ENCODE results near the gene TBC1D7. TPM values are rescaled to one million over a fixed set of nuclear protein-coding genes. Genes with fewer than 3 reads are reported as not detected.

TBC1D7 gene
- total RNA-seq, 6 donors from 2014 or later, result 8.1 to 32.5 (median 14.3) TPM

DNA sequence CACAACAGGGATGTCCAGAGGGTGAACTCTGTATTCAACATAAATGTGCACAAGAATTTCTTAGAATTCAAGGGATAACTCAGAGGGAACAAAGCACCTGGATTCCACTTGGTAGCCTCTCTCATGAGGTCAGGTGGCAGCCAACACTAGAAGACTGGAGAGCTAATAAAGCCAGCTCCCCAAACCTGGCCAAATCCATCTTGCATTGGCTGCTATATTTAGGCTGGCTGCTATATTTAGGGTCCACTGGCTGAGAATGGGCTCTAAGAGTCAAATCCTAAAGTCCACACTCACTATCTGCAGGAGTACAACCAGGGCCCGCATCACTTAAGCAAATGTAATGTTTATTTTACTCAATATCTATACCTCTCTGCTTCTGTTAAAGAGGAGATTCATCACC is 20.0 kb downstream of the TBC1D7 start:
- ATAC-seq (ENCODE audit: low FRiP score in 2 of 2), result no peak
- Histone ChIP-seq H3K4me3 (no peak overlapping the region), H3K27me3 (no peaks in the 10 kb centered on the region), H3K27ac (peak overlapping the region in 1 of 4 donors; percentile 4), H3K9me3 (no peaks in the 10 kb centered on the region), H3K4me1 (peaks cover 10 to 13% (median 11%) of the 10 kb centered on the region in 4 donors), H3K36me3 (peaks cover 0 to 54% (median 8%) of the 10 kb centered on the region in 4 donors)
- DNase-seq, result no peak
- 86 to 90% methylated on average over 1 of the region's 1 CpG for WGBS, 2 donors
- TF ChIP-seq POLR2AphosphoS5 (IDR thresholded peaks at IDR 0.05) (no peak), POLR2A (IDR thresholded peaks at IDR 0.05) (no peak), CTCF (IDR thresholded peaks at IDR 0.05) (no peak), EP300 (IDR thresholded peaks at IDR 0.05) (no peak)

GRCh38 chr6:13307508-13307995 is 20.8 kb downstream of the TBC1D7 start:
- DNase-seq (peak in 1 of 2 donors; percentile 75), ATAC-seq (ENCODE audit: low FRiP score in 2 of 2) (peak in 1 of 2 donors; percentile 62)
- Histone ChIP-seq H3K4me1 (peaks cover 14 to 19% (median 17%) of the 10 kb centered on the region in 4 donors), H3K27ac (peak overlapping the region in 2 of 4 donors; percentile 4 to 18), H3K4me3 (no peak overlapping the region), H3K9me3 (no peaks in the 10 kb centered on the region), H3K36me3 (peaks cover 0 to 50% (median 7%) of the 10 kb centered on the region in 4 donors), H3K27me3 (no peaks in the 10 kb centered on the region)
- TF ChIP-seq POLR2A (IDR thresholded peaks at IDR 0.05), result no peak
- no peak for TF ChIP-seq POLR2AphosphoS5 (IDR thresholded peaks at IDR 0.05)
- TF ChIP-seq CTCF (IDR thresholded peaks at IDR 0.05), result no peak
- TF ChIP-seq EP300 (IDR thresholded peaks at IDR 0.05), result no peak
- 75 to 89% methylated on average over 7 of the region's 7 CpGs for WGBS, 2 donors

DNA sequence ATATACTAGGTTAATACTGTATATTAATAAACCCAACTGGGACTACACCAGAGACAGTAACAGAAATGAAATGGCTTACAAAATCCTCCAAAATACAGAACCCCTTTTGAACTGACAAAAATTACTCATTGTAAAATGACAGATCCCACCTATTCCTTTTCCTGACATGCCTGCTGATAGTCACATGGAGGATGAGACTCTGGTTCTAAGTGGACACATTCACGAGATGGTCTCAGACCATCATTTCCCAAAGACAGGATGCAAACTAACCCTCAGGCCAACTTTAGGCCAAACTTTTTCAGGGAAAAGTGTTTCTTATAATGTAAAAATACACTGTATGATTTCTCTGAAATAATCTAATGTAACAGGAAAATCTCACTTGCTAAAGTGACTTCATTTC is 22.5 kb downstream of the TBC1D7 start:
- 90 to 94% methylated on average over 1 of the region's 1 CpG for WGBS, 2 donors
- Histone ChIP-seq H3K4me3 (no peak overlapping the region), H3K4me1 (peaks cover 16 to 26% (median 20%) of the 10 kb centered on the region in 4 donors), H3K27me3 (no peaks in the 10 kb centered on the region), H3K36me3 (peaks cover 0 to 49% (median 9%) of the 10 kb centered on the region in 4 donors), H3K9me3 (no peaks in the 10 kb centered on the region), H3K27ac (no peak overlapping the region)
- DNase-seq (no peak), ATAC-seq (ENCODE audit: low FRiP score in 2 of 2) (no peak)
- TF ChIP-seq EP300 (IDR thresholded peaks at IDR 0.05), result no peak
- no peak for TF ChIP-seq POLR2A (IDR thresholded peaks at IDR 0.05)
- no peak for TF ChIP-seq CTCF (IDR thresholded peaks at IDR 0.05)
- TF ChIP-seq POLR2AphosphoS5 (IDR thresholded peaks at IDR 0.05), result no peak

DNA sequence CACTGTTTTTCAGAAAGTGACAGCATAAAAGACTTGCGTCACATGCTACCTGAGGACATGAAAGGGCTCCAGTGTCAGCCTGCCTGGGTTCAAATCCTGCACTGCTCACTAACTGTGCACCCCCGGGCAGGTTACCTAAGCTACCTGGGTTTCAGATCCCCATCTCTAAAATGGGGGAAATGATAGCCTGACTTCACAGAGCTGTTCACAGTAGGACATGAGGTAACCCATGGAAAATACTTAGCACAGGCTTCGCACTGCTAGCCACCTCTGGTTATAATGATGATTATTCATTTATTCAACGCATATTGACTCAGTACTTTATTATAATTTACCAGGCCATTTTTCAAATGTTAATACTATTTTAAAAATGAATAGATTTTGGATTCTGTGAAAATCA is 23.0 kb downstream of the TBC1D7 start:
- DNase-seq, result no peak
- ATAC-seq (ENCODE audit: low FRiP score in 2 of 2), result no peak
- no peaks in the 10 kb centered on the region for H3K27me3 ChIP-seq
- H3K27ac ChIP-seq, result no peak overlapping the region
- H3K4me3 ChIP-seq, result no peak overlapping the region
- peaks cover 0 to 51% (median 11%) of the 10 kb centered on the region in 4 donors for H3K36me3 ChIP-seq
- H3K9me3 ChIP-seq, result no peaks in the 10 kb centered on the region
- peaks cover 16 to 26% (median 20%) of the 10 kb centered on the region in 4 donors for H3K4me1 ChIP-seq
- 74 to 96% methylated on average over 4 of the region's 4 CpGs for WGBS, 2 donors
- no peak for TF ChIP-seq POLR2AphosphoS5 (IDR thresholded peaks at IDR 0.05)
- TF ChIP-seq POLR2A (IDR thresholded peaks at IDR 0.05), result no peak
- TF ChIP-seq EP300 (IDR thresholded peaks at IDR 0.05), result no peak
- no peak for TF ChIP-seq CTCF (IDR thresholded peaks at IDR 0.05)

All from upper lobe of left lung (tissue), 6 donors.